ENCODE results near the gene PODXL2. TPM values are rescaled to one million over a fixed set of nuclear protein-coding genes. Genes with fewer than 3 reads are reported as not detected.
A peak's percentile ranks its signal among the peaks of the same experiment; 100 is the strongest.
"Not testable (repeated sequence)": the region's sequence is repeated elsewhere in the genome, so short reads cannot be mapped to it uniquely, and the experiment has no call there.

Gene PODXL2
- total and polyA plus RNA-seq, 8 donors = 2.9 to 18.0 (median 14.5) TPM

DNA sequence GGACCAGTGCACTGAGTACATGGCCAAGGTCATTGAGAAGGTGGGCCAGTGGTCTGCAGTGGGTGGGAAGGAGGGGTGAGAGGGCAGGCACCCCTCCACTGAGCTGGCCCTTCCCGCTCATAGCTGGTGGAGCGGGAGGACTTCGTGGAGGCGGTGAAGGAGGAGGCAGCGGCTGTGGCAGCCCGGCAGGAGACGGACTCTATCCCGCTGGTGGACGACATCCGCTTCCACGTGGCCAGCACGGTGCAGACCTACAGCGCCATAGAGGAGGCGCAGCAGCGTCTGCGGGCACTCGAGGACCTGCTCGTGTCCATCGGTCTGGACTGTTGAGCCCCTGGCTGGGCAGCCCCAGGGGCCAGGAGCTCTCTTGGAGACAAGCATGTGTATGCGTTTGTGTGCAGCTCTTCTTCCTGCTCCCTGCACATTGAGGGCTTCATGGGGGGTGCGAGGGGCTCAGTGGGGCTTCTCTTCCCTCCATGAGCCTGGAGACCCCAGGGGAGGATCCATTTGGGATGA lies 51.2 kb downstream of the PODXL2 start:
- H3K27ac ChIP-seq = no peak overlapping the region
- TF ChIP-seq CTCF (IDR thresholded peaks at IDR 0.05) = no peak
- intact Hi-C loops (cut with DNase I) = no loop called here
- no peak for ATAC-seq
- H3K9me3 ChIP-seq = no peaks in the 10 kb centered on the region
- peak in 2 of 4 donors; percentile 23 to 79 for DNase-seq
- H3K4me1 ChIP-seq = peaks cover 0 to 56% of the 10 kb centered on the region in 2 donors
- H3K27me3 ChIP-seq = no peaks in the 10 kb centered on the region
- H3K4me3 ChIP-seq = no peak overlapping the region
- peaks cover 0 to 43% of the 10 kb centered on the region in 2 donors for H3K36me3 ChIP-seq

DNA sequence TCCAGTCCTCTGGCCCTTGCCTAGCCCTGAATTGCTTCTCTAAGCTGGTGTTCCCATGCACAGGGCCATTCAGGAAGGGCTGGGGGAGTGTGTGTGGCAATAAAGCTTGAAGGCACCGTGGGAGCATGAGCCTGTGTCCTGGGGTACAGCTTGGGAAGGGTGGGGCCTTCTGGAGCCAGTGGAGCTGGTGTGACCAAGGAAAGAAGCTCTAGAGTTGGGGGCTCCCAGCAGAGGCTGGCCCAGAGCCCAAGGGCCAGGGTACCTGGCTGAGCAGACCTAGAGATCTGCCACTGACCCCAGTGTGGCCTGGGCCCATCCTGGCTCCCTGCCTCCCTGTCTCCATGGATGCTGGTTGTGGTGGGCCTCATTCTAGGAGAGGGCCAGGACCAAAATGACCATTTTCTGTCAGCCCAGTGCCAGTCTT lies 51.8 kb downstream of the PODXL2 start:
- intact Hi-C loops (cut with DNase I) = no loop called here
- no peak for ATAC-seq
- Histone ChIP-seq H3K9me3 (no peaks in the 10 kb centered on the region), H3K36me3 (peaks cover 0 to 43% of the 10 kb centered on the region in 2 donors), H3K4me3 (no peak overlapping the region), H3K27me3 (no peaks in the 10 kb centered on the region), H3K27ac (peak overlapping the region in 1 of 2 donors; percentile 8), H3K4me1 (peaks cover 0 to 56% of the 10 kb centered on the region in 2 donors)
- TF ChIP-seq CTCF (IDR thresholded peaks at IDR 0.05) = no peak
- DNase-seq = peak in 2 of 4 donors; percentile 14 to 61

- DNase-seq; H3K9me3 ChIP-seq; intact Hi-C loops (cut with DNase I); H3K27ac ChIP-seq; H3K27me3 ChIP-seq; ATAC-seq; H3K4me3 ChIP-seq: not testable (repeated sequence)
- H3K4me1 ChIP-seq = peaks cover 0 to 44% of the 10 kb centered on the region in 2 donors
- H3K36me3 ChIP-seq = peaks cover 0 to 34% of the 10 kb centered on the region in 2 donors
Measured at GRCh38 chr3:127682175-127682554, 53.2 kb downstream of the PODXL2 start.

DNA sequence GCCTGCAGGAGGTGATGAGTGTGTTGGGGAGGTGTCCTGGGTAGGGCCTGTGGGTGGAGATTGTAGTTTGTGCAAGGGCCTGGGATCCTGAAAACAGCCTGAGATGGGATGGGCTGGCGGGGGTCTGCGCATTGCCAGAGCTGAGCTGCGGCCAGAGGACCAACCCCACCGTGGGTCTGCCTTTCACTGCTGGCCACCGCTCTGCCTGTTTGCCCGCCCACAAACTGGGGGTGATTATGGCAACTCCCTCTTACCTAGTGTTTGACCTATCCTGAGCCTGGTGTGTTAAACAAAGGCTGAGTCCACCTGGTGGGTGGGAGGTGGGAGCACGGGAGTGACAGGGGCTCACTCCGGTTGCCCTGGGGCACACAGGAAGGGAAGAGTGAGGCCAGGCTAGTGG lies 53.6 kb downstream of the PODXL2 start:
- ATAC-seq = no peak
- peaks cover 0 to 40% of the 10 kb centered on the region in 2 donors for H3K4me1 ChIP-seq
- H3K36me3 ChIP-seq = peaks cover 0 to 30% of the 10 kb centered on the region in 2 donors
- peak in 1 of 4 donors; percentile 20 for DNase-seq
- H3K27me3 ChIP-seq = no peaks in the 10 kb centered on the region
- H3K27ac ChIP-seq = peak overlapping the region in 1 of 2 donors; percentile 73
- intact Hi-C loops (cut with DNase I) = no loop called here
- TF ChIP-seq CTCF (IDR thresholded peaks at IDR 0.05) = no peak
- H3K4me3 ChIP-seq = no peak overlapping the region
- no peaks in the 10 kb centered on the region for H3K9me3 ChIP-seq

GRCh38 chr3:127684871-127685707 lies 56.1 kb downstream of the PODXL2 start:
- no peak for TF ChIP-seq CTCF (IDR thresholded peaks at IDR 0.05)
- no peaks in the 10 kb centered on the region for H3K27me3 ChIP-seq
- H3K4me1 ChIP-seq = peaks cover under 1 to 16% of the 10 kb centered on the region in 2 donors
- H3K27ac ChIP-seq = no peak overlapping the region
- H3K9me3 ChIP-seq = no peaks in the 10 kb centered on the region
- H3K4me3 ChIP-seq = no peak overlapping the region
- peaks cover 0 to 6% of the 10 kb centered on the region in 2 donors for H3K36me3 ChIP-seq
- intact Hi-C loops (cut with DNase I) = no loop called here
- ATAC-seq = no peak
- peak in 1 of 4 donors; percentile 22 for DNase-seq

All from left lung (tissue), 10 donors.